D721Med (cell line): Measurements from ENCODE around the gene EEA1.

ENCODE experiments used
- DNase-seq: peaks from one replicate; pipeline ENCODE4 v3.0.0; 2011; ENCODE audit warnings: low spot score; ENCODE audit not compliant: insufficient read length
- FAIRE-seq: peaks from 2 replicates; lab custom pipeline; 2011; peaks lifted over from hg19 to GRCh38; lab: Jason Lieb, UNC
- CTCF ChIP-seq: IDR thresholded peaks from 2 replicates; pipeline ENCODE4 v1.5.1; 2012; ENCODE audit warnings: mild to moderate bottlenecking, control low read depth; ENCODE audit not compliant: insufficient read depth; ENCODE audit errors: missing control alignments

EEA1 gene

GRCh38 chr12:92786045-92786444 lies 143.1 kb downstream of the EEA1 start:
- no peak for TF ChIP-seq CTCF
- FAIRE-seq (no peak), DNase-seq (no peak)

DNA sequence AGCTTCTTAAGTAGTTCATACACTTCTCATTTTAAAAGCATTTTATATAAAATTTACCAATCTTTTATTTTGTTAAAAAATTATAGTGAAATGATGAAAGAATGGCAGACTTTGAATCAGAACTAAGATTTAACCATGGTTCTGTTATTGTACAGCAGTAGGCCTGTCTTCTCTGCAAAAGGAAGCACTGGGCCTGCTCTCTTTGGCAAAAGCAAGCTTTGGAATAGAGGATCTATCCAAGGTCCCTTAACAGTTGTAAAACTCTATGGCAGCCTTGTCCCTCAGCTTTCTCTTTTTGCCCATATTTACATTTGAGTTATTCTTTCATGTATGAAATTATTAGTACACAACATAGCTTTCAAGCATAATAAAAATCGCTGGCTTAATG lies 143.5 kb downstream of the EEA1 start:
- DNase-seq (no peak), FAIRE-seq (no peak)
- no peak for TF ChIP-seq CTCF

DNA sequence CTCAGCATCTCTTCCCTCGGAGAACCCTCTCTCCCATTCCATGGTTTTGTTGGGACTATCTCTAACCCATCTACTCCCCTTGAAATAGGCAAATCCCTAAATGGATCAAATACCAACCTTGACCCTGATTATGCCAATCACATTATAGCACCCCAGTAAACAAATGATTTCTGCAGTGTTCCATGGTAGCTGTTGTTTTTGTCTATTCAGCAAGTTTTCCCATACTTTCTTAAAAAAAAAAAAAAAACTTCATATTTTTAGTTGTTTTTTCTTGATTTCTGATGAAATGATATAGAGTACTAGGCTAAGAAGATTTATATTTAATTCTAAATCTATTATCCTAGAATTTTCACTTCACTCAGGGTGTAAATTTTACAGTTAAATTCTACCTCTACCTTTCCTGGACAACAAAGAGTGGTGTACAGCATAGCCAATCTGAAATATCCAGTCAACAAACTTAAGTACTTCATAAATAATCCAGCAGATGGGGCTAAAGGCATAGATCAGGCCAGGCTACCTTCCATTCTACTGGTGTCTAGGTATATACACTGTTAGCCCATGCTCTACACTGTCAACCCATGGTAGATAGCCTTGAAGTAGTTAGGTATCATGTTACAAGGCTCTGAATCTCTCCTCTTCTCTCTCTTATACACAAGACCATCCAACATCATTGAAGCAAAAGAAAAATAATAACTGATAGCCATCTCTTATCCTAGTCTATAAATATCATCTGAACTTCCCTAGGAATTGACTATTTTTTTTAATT lies 144.1 kb downstream of the EEA1 start:
- DNase-seq (no peak), FAIRE-seq (peak; percentile 81)
- TF ChIP-seq CTCF: peak; percentile 63

- no peak for TF ChIP-seq CTCF
- FAIRE-seq (no peak), DNase-seq (no peak)
Observed at GRCh38 chr12:92784356-92784755, 144.7 kb downstream of the EEA1 start.

GRCh38 chr12:92779902-92780301 lies 149.2 kb downstream of the EEA1 start:
- FAIRE-seq (no peak), DNase-seq (no peak)
- no peak for TF ChIP-seq CTCF

DNA sequence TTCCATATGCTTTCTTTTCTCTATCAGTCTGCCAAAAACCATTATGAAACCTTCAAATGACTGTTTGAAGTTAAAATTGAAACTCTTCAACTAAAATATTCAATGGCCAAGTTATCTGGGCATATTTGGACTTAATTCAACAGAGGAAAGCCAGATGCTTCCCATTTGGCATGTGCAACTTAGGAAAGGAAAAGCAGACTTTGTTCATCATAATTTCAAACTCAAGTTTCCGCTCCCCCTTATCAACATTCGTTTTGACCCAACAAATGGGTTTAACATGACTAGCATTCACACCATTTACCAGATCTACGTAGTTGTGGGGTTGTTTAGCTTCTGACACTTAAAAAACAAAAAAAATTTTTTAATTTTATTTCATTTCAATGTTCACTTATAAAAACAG lies 150.6 kb downstream of the EEA1 start:
- DNase-seq: no peak
- TF ChIP-seq CTCF: no peak
- no peak for FAIRE-seq

GRCh38 chr12:92775416-92775815 lies 153.7 kb downstream of the EEA1 start:
- TF ChIP-seq CTCF: no peak
- DNase-seq: no peak
- no peak for FAIRE-seq
